Measurements from ENCODE around the gene ZNF43. TPM values are rescaled to one million over a fixed set of nuclear protein-coding genes. Genes with fewer than 3 reads are reported as not detected.

Gene ZNF43
- total and polyA plus RNA-seq, 2 of the 13 experiments (the other 11 are each of a cell fraction or from before 2014, with no cell fraction given), result 2.9 to 8.5 TPM

GRCh38 chr19:21824679-21825078 is 11.3 kb downstream of the ZNF43 start (continued):
- TF ChIP-seq, protein P1, sequence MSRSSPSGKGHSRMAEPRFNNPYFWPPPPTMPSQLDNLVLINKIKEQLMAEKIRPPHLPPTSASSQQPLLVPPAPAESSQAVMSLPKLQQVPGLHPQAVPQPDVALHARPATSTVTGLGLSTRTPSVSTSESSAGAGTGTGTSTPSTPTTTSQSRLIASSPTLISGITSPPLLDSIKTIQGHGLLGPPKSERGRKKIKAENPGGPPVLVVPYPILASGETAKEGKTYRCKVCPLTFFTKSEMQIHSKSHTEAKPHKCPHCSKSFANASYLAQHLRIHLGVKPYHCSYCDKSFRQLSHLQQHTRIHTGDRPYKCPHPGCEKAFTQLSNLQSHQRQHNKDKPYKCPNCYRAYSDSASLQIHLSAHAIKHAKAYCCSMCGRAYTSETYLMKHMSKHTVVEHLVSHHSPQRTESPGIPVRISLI (CRISPR knock-in tag; IDR thresholded peaks at IDR 0.05; ENCODE audit: borderline replicate concordance), result no peak
- TF ChIP-seq, protein P2, sequence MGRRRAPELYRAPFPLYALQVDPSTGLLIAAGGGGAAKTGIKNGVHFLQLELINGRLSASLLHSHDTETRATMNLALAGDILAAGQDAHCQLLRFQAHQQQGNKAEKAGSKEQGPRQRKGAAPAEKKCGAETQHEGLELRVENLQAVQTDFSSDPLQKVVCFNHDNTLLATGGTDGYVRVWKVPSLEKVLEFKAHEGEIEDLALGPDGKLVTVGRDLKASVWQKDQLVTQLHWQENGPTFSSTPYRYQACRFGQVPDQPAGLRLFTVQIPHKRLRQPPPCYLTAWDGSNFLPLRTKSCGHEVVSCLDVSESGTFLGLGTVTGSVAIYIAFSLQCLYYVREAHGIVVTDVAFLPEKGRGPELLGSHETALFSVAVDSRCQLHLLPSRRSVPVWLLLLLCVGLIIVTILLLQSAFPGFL (CRISPR knock-in tag; IDR thresholded peaks at IDR 0.05), result no peak
- TF ChIP-seq ZNF460 (CRISPR knock-in tag; IDR thresholded peaks at IDR 0.05; ENCODE audit: borderline replicate concordance) (no peak), ZFP62 (CRISPR knock-in tag; IDR thresholded peaks at IDR 0.05) (no peak)

- no peak overlapping the region for H3K4me3 ChIP-seq (replicated peaks in 1 of 3; ENCODE audit: insufficient read depth in 1 of 3, low read depth in 2 of 3, low read length in 3 of 3)
- no peak overlapping the region for H2AFZ ChIP-seq (ENCODE audit: low read length)
- H3K9ac ChIP-seq (ENCODE audit: insufficient read depth, low read depth, low read length), result no peak overlapping the region
- ChIA-PET POLR2A (no interaction called here), CTCF (ENCODE audit: low intra/inter-chr PET ratio, low total read pairs) (no interaction called here)
- no peaks in the 10 kb centered on the region for H3K4me1 ChIP-seq (ENCODE audit: insufficient read depth, low read length)
- no peaks in the 10 kb centered on the region for H3K27me3 ChIP-seq (ENCODE audit: control insufficient read depth in 1 of 2, insufficient read depth in 2 of 2, low read length in 2 of 2)
- no peak for ATAC-seq
- in situ Hi-C loops (cut with HindIII; ENCODE audit: extremely low pct_ligation_motif_present, low pct_unique_long_range_greater_than_20kb) (no loop called here), intact Hi-C loops (cut with micrococcal nuclease; ENCODE audit: unreplicated experiment) (no loop called here)
- FAIRE-seq, result no peak
- no peaks in the 10 kb centered on the region for H4K20me1 ChIP-seq (ENCODE audit: insufficient read depth, low read length)
- no TSS peak for BruUV-seq (replicated peaks)
- 54% methylated on average over 4 of the region's 4 CpGs for WGBS (ENCODE audit: low lambda C conversion rate)
- H3K27ac ChIP-seq (ENCODE audit: extremely low read length, insufficient read depth, low read length), result no peak overlapping the region
- H3K36me3 ChIP-seq (replicated peaks in 1 of 2; ENCODE audit: control insufficient read depth in 1 of 2, insufficient read depth in 2 of 2, low read length in 2 of 2), result no peaks in the 10 kb centered on the region
- no peaks in the 10 kb centered on the region for H3K79me2 ChIP-seq (ENCODE audit: insufficient read depth, low read length)
- DNase-seq (ENCODE audit: low spot score), result no peak
- no peak for TF ChIP-seq ZNF17 (CRISPR knock-in tag; IDR thresholded peaks at IDR 0.05)
- TF ChIP-seq LCORL (IDR thresholded peaks at IDR 0.05), result no peak
- TF ChIP-seq LCORL (CRISPR knock-in tag; IDR thresholded peaks at IDR 0.05), result no peak
- no peak for TF ChIP-seq ZNF841 (CRISPR knock-in tag; IDR thresholded peaks at IDR 0.05; ENCODE audit: borderline replicate concordance)
- no peak for TF ChIP-seq SOX5 (CRISPR knock-in tag; IDR thresholded peaks at IDR 0.05; ENCODE audit: borderline replicate concordance)
- no peak for TF ChIP-seq ZNF343 (CRISPR knock-in tag; IDR thresholded peaks at IDR 0.05)
- TF ChIP-seq ZNF431 (CRISPR knock-in tag; IDR thresholded peaks at IDR 0.05; ENCODE audit: borderline replicate concordance, low read depth), result no peak
- no peak for TF ChIP-seq ZNF333 (CRISPR knock-in tag; IDR thresholded peaks at IDR 0.05; ENCODE audit: borderline replicate concordance)
- TF ChIP-seq ATM (IDR thresholded peaks at IDR 0.05; ENCODE audit: borderline replicate concordance), result no peak
- no peak for TF ChIP-seq ZNF879 (CRISPR knock-in tag; IDR thresholded peaks at IDR 0.05)
- no peak for TF ChIP-seq ZIK1 (CRISPR knock-in tag; IDR thresholded peaks at IDR 0.05; ENCODE audit: borderline replicate concordance, low read depth)
- TF ChIP-seq ZNF883 (CRISPR knock-in tag; IDR thresholded peaks at IDR 0.05; ENCODE audit: not compliant biosample characterization), result no peak
- no peak for TF ChIP-seq SNAPC2 (CRISPR knock-in tag; IDR thresholded peaks at IDR 0.05)
- TF ChIP-seq ZNF556 (CRISPR knock-in tag; IDR thresholded peaks at IDR 0.05; ENCODE audit: borderline replicate concordance), result no peak
- TF ChIP-seq PHF5A (CRISPR knock-in tag; IDR thresholded peaks at IDR 0.05; ENCODE audit: low read depth, unreplicated experiment), result no peak
- no peak overlapping the region for H3K4me2 ChIP-seq (ENCODE audit: low read depth, low read length)
- peaks cover 56% of the 10 kb centered on the region for H3K9me3 ChIP-seq (ENCODE audit: low read length)
These were observed 12.8 kb downstream of the ZNF43 start for GRCh38 chr19:21823224-21823623.
